Sigmoid colon (tissue), 7 donors: ENCODE results near the gene PSAP. TPM values are rescaled to one million over a fixed set of nuclear protein-coding genes. Genes with fewer than 3 reads are reported as not detected.
"Not testable (repeated sequence)": the region's sequence is repeated elsewhere in the genome, so short reads cannot be mapped to it uniquely, and the experiment has no call there.

ENCODE experiments used
- DNase-seq: peaks from one replicate; pipeline ENCODE4 v3.0.0-alpha.2; 2019
- H3K27ac ChIP-seq, 4 donors: fragments of 200-600 bp; sonication (generic); one replicate each; pipeline ENCODE4 v1.5.1; 2016 to 2019; ENCODE audit warnings: mild to moderate bottlenecking in 1 of 4
- H3K27me3 ChIP-seq, 3 donors: fragments of 200-600 bp; sonication (generic); one replicate each; pipeline ENCODE4 v1.5.1; 2019; ENCODE audit warnings: mild to moderate bottlenecking in 1 of 3
- H3K36me3 ChIP-seq, 4 donors: fragments of 200-600 bp; sonication (generic); one replicate each; pipeline ENCODE4 v1.5.1; 2016 to 2019
- H3K4me1 ChIP-seq, 4 donors: fragments of 200-600 bp; sonication (generic); one replicate each; pipeline ENCODE4 v1.5.1; 2017 to 2019
- H3K4me3 ChIP-seq, 4 donors: fragments of 200-600 bp; sonication (generic); one replicate each; pipeline ENCODE4 v1.5.1; 2017 to 2019; ENCODE audit warnings: mild to moderate bottlenecking in 2 of 4, moderate library complexity in 1 of 4
- H3K9me3 ChIP-seq, 4 donors: fragments of 200-600 bp in 3 of 4; sonication (generic) in 3 of 4; one replicate each; pipeline versions ENCODE4 v1.5.1 to v1.6.1; 2013 to 2019
- EP300 ChIP-seq, 4 donors: sonication (generic); formaldehyde crosslinking; IDR thresholded peaks; one replicate each; pipeline ENCODE4 v1.6.1; 2017; ENCODE audit warnings: antibody characterized with exemption in 4 of 4
- POLR2A ChIP-seq, 2 donors: fragments of 450-650 bp; IDR thresholded peaks; one replicate each; pipeline ENCODE4 v1.6.1; 2016; ENCODE audit warnings: antibody characterized with exemption in 2 of 2, mild to moderate bottlenecking in 2 of 2, moderate library complexity in 2 of 2
- POLR2AphosphoS5 ChIP-seq, 4 donors: sonication (generic); formaldehyde crosslinking; IDR thresholded peaks; one replicate each; pipeline ENCODE4 v1.6.1; 2017; ENCODE audit warnings: antibody characterized with exemption in 4 of 4
- WGBS, 2 donors: extraction: QIAGEN DNeasy Blood & Tissue Kit; methylation state at CpG; one replicate each; pipeline ENCODE4 v1.1.7; 2013; 5-methylcytosine and 5-hydroxymethylcytosine counted together
- intact Hi-C: fragments of 100-400 bp; cut with DNase I; formaldehyde crosslinking; loops from one replicate; pipeline ENCODE4 v1.15.1; 2023
- polyA plus RNA-seq, 3 donors: library from polyadenylated mRNA; stranded (reverse); fragments of 200-250 nt; gene quantifications; one replicate each; pipeline ENCODE4 v1.2.3, GENCODE V29; 2013
- total RNA-seq, 4 donors: library from RNA; depleted of rRNA; stranded (reverse); fragments of >200 nt; gene quantifications; one replicate each; pipeline ENCODE4 v1.1.0, GENCODE V29; 2016
- TF ChIP-seq, protein P1 (sequence below), 4 experiments: fragments of 450-650 bp in 3 of 4; fragments of 200-600 bp in 1 of 4; IDR thresholded peaks; one replicate each; pipeline ENCODE4 v1.5.1; 2016 to 2019; ENCODE audit warnings: antibody characterized with exemption in 4 of 4, mild to moderate bottlenecking in 3 of 4, moderate library complexity in 2 of 4
- donor health status: healthy with polysubstance abuse.
- donor health status: Bipolar disorder and iron deficiency.
- donor health status: healthy.

The PSAP gene
- total and polyA plus RNA-seq, 7 donors, result 200 to 960 (median 636) TPM

DNA sequence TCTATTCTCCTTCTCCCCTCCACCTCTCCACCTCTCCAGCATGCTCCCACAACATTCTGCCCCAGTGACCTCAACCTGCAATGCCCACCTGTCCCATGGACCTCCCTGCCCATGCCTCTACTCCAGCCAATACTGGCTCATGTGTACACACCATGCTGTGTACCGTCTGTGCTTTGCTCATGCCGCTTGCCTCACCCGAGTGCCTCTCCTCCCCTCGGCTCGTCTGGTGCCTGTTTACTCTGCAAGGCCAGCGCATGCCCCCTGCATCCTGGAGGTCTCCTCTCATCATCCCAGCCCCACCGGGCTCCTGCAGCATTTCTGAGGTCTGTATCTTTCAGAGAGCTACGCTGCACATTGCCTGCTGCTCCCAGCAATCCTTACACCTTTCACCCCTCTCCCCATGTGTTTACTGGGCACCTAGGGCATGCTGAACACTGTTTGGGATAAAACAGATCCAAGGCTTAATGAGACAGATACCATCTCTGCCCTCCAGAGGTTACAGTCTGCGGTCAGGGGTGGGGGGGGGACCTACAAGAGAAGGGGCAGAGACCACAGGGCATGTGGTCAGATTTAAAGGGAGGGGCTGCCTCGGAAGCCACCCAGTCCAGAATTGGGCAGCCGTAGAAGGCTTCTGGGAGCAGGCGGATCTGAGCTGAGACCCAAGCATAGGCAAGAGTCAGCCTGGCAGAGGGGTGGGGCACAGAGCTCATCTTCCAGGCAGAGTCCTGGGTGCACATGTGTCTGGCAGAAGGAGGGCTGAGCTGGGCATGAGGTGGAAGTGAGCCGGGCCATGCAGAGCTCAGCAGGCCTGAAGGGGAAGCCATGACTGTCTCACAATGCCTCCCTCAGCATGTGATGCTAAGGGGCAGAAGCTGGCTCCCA, 29.6 kb upstream of the PSAP start:
- H3K4me1 ChIP-seq, result no peaks in the 10 kb centered on the region
- DNase-seq, result peak; percentile 74

DNA sequence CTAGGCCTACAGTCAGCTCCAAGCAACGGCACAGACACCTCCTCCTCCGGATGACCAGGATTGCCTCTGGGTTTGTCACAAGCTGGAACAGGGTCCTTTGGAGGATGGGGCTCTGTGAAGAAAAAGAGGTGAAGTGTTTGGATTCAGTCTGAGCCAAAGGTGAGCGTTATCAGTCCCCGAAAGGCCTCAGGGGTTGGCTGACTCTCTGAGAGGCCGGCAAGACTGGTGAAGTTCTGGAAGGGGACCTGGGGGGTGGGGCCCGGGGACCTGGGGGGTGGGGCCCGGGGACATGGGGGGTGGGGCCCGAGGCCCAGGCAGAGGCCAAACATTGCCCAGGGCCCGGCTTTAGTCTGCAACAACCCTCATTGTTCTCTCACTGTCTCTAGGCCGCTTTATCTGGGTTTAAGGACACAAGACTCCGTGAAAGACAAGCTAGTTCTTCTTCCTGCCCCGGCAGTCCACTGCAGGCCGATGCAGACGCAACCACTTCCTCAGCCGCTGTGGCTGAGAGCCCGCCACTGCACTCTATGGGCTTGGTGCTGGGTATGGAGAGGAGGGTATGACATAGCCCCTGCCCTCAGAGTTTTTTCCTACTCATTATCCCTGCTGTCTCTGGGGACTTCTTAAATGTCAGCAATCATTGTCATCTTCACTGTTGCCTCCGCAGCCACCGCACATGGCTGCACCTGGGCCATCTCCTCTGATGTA, 27.4 kb upstream of the PSAP start:
- no peaks in the 10 kb centered on the region for H3K9me3 ChIP-seq
- H3K36me3 ChIP-seq, result no peaks in the 10 kb centered on the region
- H3K27ac ChIP-seq, result no peak overlapping the region
- no peak overlapping the region for H3K4me3 ChIP-seq
- H3K4me1 ChIP-seq, result no peaks in the 10 kb centered on the region
- TF ChIP-seq EP300 (IDR thresholded peaks at IDR 0.05) (no peak), POLR2A (IDR thresholded peaks at IDR 0.05) (no peak)
- TF ChIP-seq, protein P1, sequence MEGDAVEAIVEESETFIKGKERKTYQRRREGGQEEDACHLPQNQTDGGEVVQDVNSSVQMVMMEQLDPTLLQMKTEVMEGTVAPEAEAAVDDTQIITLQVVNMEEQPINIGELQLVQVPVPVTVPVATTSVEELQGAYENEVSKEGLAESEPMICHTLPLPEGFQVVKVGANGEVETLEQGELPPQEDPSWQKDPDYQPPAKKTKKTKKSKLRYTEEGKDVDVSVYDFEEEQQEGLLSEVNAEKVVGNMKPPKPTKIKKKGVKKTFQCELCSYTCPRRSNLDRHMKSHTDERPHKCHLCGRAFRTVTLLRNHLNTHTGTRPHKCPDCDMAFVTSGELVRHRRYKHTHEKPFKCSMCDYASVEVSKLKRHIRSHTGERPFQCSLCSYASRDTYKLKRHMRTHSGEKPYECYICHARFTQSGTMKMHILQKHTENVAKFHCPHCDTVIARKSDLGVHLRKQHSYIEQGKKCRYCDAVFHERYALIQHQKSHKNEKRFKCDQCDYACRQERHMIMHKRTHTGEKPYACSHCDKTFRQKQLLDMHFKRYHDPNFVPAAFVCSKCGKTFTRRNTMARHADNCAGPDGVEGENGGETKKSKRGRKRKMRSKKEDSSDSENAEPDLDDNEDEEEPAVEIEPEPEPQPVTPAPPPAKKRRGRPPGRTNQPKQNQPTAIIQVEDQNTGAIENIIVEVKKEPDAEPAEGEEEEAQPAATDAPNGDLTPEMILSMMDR (IDR thresholded peaks at IDR 0.05), result no peak
- intact Hi-C loops, result no loop called here
- no peaks in the 10 kb centered on the region for H3K27me3 ChIP-seq
- WGBS, 2 donors, result 32 to 64% methylated on average over 18 of the region's 18 CpGs
- DNase-seq, result no peak

More for the DNA sequence above, 29.6 kb upstream of the PSAP start:
- Histone ChIP-seq H3K27ac (no peak overlapping the region), H3K9me3 (no peaks in the 10 kb centered on the region), H3K4me3 (no peak overlapping the region), H3K36me3 (no peaks in the 10 kb centered on the region), H3K27me3 (no peaks in the 10 kb centered on the region)
- 73 to 79% methylated on average over 13 of the region's 13 CpGs for WGBS, 2 donors
- intact Hi-C loops, result loop anchor here (10.0 kb wide), 1 partner anchor 46 kb away; no protein-coding TSS in a partner anchor
- TF ChIP-seq EP300 (IDR thresholded peaks at IDR 0.05) (no peak), POLR2A (IDR thresholded peaks at IDR 0.05) (no peak), POLR2AphosphoS5 (IDR thresholded peaks at IDR 0.05) (no peak)
- TF ChIP-seq, protein P1 (IDR thresholded peaks at IDR 0.05), result no peak

DNA sequence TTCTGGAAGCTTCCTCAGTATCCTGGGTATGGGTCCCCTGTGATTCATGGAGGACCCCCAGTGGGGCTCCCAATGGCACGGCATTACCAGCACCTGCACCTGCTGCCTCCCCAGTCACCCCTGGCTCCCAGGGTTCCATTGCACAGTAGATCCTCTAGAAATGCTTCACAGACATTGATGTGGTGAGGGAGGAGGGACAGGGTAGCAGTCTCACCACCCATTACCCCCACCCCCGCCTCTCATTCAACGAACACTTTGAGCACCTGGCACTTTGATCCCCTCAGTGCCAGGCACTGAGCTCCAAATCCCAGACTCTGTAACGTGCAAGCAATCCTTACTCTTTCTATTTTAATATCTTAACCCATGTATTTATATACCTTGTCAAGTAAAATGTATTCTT, 26.8 kb upstream of the PSAP start:
- H3K4me1 ChIP-seq, result no peaks in the 10 kb centered on the region
- DNase-seq, result no peak
- no peaks in the 10 kb centered on the region for H3K36me3 ChIP-seq
- intact Hi-C loops, result no loop called here
- H3K4me3 ChIP-seq, result no peak overlapping the region
- WGBS, 2 donors, result 75 to 88% methylated on average over 4 of the region's 4 CpGs
- no peaks in the 10 kb centered on the region for H3K9me3 ChIP-seq
- H3K27me3 ChIP-seq, result no peaks in the 10 kb centered on the region
- no peak overlapping the region for H3K27ac ChIP-seq
- TF ChIP-seq EP300 (IDR thresholded peaks at IDR 0.05) (no peak), POLR2AphosphoS5 (IDR thresholded peaks at IDR 0.05) (no peak), POLR2A (IDR thresholded peaks at IDR 0.05) (no peak)
- TF ChIP-seq, protein P1 (IDR thresholded peaks at IDR 0.05), result no peak

DNA sequence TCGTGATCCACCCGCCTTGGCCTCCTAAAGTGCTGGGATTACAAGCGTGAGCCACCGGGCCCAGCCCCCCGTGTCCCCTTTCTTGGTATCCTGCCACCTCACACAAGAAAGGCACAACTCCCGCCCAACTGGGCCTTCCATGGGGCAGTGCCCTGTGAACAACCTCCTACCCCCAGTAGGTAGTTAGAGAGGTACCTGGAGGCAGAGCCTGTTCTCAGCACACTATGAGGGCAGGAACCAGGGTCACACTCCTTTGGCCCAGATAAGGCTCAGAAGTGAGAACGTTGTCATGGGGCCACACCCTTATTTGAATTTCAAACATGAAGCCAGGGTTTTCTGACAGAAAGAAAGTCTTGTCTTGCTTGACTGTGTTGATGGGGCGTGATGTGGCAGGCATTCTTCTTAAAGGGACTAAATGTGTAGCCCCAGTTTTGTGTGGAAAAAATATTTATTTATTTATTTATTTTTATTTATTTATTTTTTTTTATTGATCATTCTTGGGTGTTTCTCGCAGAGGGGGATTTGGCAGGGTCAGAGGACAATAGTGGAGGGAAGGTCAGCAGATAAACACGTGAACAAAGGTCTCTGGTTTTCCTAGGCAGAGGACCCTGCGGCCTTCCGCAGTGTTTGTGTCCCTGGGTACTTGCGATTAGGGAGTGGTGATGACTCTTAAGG, 23.8 kb upstream of the PSAP start:
- DNase-seq, intact Hi-C loops, H3K36me3 ChIP-seq, H3K9me3 ChIP-seq, H3K27ac ChIP-seq, H3K4me3 ChIP-seq, H3K27me3 ChIP-seq: not testable (repeated sequence)
- WGBS, 2 donors, result 77 to 84% methylated on average over 13 of the region's 13 CpGs
- H3K4me1 ChIP-seq, result peaks cover 0 to 12% (median 11%) of the 10 kb centered on the region in 4 donors
